Endothelial cell (in vitro differentiated cells): Measurements from ENCODE around the gene ETV6. TPM values are rescaled to one million over a fixed set of nuclear protein-coding genes. Genes with fewer than 3 reads are reported as not detected.

Source experiments
- DNase-seq: peaks from one replicate; pipeline ENCODE4 v3.0.0; 2021; ENCODE audit warnings: low spot score
- H3K27ac Mint-ChIP-seq: one replicate; pipeline ENCODE4 v1.8.0; 2021; ENCODE audit warnings: mixed read lengths, inconsistent platforms; ENCODE audit not compliant: unreplicated experiment
- H3K27me3 Mint-ChIP-seq: one replicate; pipeline ENCODE4 v1.8.0; 2021; ENCODE audit warnings: mild to moderate bottlenecking, moderate library complexity, mixed read lengths, inconsistent platforms; ENCODE audit not compliant: unreplicated experiment
- H3K36me3 Mint-ChIP-seq: one replicate; pipeline ENCODE4 v1.8.0; 2021; ENCODE audit warnings: mild to moderate bottlenecking, low read depth, mixed read lengths, inconsistent platforms; ENCODE audit not compliant: unreplicated experiment
- H3K4me1 Mint-ChIP-seq: one replicate; pipeline ENCODE4 v1.8.0; 2021; ENCODE audit warnings: mild to moderate bottlenecking, mixed read lengths, inconsistent platforms; ENCODE audit not compliant: unreplicated experiment
- H3K4me3 Mint-ChIP-seq: one replicate; pipeline ENCODE4 v1.8.0; 2021; ENCODE audit warnings: mild to moderate bottlenecking, mixed read lengths, inconsistent platforms; ENCODE audit not compliant: unreplicated experiment
- H3K9me3 Mint-ChIP-seq: one replicate; pipeline ENCODE4 v1.8.0; 2021; ENCODE audit warnings: mixed read lengths, inconsistent platforms; ENCODE audit not compliant: unreplicated experiment
- CTCF ChIP-seq: fragments of 200-600 bp; sonication (generic); IDR thresholded peaks from one replicate; pipeline ENCODE4 v1.5.0; 2021; ENCODE audit warnings: antibody characterized with exemption; ENCODE audit not compliant: unreplicated experiment
- total RNA-seq: library from RNA; stranded (reverse); fragmentation: NEBNext Ultra II Directional; extraction: Animal tissue kit (Norgen Biotek cat#: 25700); gene quantifications from one replicate; pipeline ENCODE4 v1.2.1, GENCODE V29; 2021; ENCODE audit not compliant: unreplicated experiment

ETV6 gene
- total RNA-seq, 1 donor from 2014 or later, result 98.7 TPM

GRCh38 chr12:11724888-11725311 is 75.4 kb downstream of the ETV6 start:
- peaks cover 35% of the 10 kb centered on the region for H3K36me3 Mint-ChIP-seq
- peaks cover 49% of the 10 kb centered on the region for H3K4me1 Mint-ChIP-seq
- no peak for TF ChIP-seq CTCF
- DNase-seq, result no peak
- H3K9me3 Mint-ChIP-seq, result no peaks in the 10 kb centered on the region
- peak overlapping the region; percentile 12 for H3K4me3 Mint-ChIP-seq
- no peaks in the 10 kb centered on the region for H3K27me3 Mint-ChIP-seq
- H3K27ac Mint-ChIP-seq, result no peak overlapping the region

GRCh38 chr12:11725686-11726085 is 76.2 kb downstream of the ETV6 start:
- peaks cover 33% of the 10 kb centered on the region for H3K36me3 Mint-ChIP-seq
- H3K27ac Mint-ChIP-seq, result peak overlapping the region; percentile 17
- DNase-seq, result no peak
- H3K9me3 Mint-ChIP-seq, result no peaks in the 10 kb centered on the region
- H3K4me1 Mint-ChIP-seq, result peaks cover 52% of the 10 kb centered on the region
- peak overlapping the region; percentile 70 for H3K4me3 Mint-ChIP-seq
- no peak for TF ChIP-seq CTCF
- no peaks in the 10 kb centered on the region for H3K27me3 Mint-ChIP-seq

- Mint-ChIP-seq H3K4me3 (no peak overlapping the region), H3K4me1 (peaks cover 59% of the 10 kb centered on the region), H3K27ac (no peak overlapping the region), H3K36me3 (peaks cover 31% of the 10 kb centered on the region), H3K27me3 (no peaks in the 10 kb centered on the region), H3K9me3 (no peaks in the 10 kb centered on the region)
- no peak for TF ChIP-seq CTCF
- DNase-seq, result no peak
Measured at GRCh38 chr12:11726659-11727058, 77.2 kb downstream of the ETV6 start.

- H3K9me3 Mint-ChIP-seq, result no peaks in the 10 kb centered on the region
- no peak for TF ChIP-seq CTCF
- no peak overlapping the region for H3K4me3 Mint-ChIP-seq
- peaks cover 65% of the 10 kb centered on the region for H3K4me1 Mint-ChIP-seq
- no peaks in the 10 kb centered on the region for H3K27me3 Mint-ChIP-seq
- H3K36me3 Mint-ChIP-seq, result peaks cover 31% of the 10 kb centered on the region
- no peak for DNase-seq
- peak overlapping the region; percentile 21 for H3K27ac Mint-ChIP-seq
Measured at GRCh38 chr12:11727133-11727664, 77.7 kb downstream of the ETV6 start.

- H3K4me1 Mint-ChIP-seq, result peaks cover 70% of the 10 kb centered on the region
- no peaks in the 10 kb centered on the region for H3K27me3 Mint-ChIP-seq
- no peak for DNase-seq
- TF ChIP-seq CTCF, result no peak
- H3K27ac Mint-ChIP-seq, result no peak overlapping the region
- H3K4me3 Mint-ChIP-seq, result no peak overlapping the region
- peaks cover 30% of the 10 kb centered on the region for H3K36me3 Mint-ChIP-seq
- H3K9me3 Mint-ChIP-seq, result no peaks in the 10 kb centered on the region
Measured at GRCh38 chr12:11728154-11728755, 78.8 kb downstream of the ETV6 start.
